ENCODE results near the gene MYLK3.

DNA sequence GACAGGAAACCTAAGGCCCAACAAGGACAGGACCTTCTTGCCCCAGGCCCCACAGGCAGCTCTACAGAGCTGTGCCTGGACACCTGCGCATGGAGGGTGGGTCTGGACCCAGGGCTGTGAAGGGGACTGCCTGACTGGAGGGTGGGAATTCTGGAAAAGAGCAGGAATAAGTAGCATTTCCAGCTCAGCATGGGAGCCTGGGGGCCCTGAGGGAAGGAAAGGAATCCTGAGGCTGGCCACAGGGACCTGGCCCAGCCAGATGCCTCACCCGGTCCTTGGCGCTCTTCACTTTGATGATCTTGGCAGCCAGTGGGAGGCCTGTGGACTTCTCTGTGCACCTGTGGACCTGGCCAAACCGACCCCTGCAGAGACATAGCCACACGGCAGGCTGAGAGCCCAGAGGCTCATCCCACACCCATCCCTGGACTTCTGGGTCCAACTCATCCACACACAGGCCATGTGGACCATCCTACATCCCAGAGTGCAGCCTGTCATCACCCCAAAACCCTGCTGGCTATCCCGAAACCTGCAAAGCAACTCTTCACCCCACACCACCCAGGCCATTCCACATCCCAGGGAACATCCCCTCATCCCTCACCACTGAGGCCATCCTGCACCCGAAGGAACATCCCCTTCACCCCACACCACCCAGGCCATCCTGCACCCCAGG is 18.7 kb downstream of the MYLK3 start:
- TF ChIP-seq, protein P1, sequence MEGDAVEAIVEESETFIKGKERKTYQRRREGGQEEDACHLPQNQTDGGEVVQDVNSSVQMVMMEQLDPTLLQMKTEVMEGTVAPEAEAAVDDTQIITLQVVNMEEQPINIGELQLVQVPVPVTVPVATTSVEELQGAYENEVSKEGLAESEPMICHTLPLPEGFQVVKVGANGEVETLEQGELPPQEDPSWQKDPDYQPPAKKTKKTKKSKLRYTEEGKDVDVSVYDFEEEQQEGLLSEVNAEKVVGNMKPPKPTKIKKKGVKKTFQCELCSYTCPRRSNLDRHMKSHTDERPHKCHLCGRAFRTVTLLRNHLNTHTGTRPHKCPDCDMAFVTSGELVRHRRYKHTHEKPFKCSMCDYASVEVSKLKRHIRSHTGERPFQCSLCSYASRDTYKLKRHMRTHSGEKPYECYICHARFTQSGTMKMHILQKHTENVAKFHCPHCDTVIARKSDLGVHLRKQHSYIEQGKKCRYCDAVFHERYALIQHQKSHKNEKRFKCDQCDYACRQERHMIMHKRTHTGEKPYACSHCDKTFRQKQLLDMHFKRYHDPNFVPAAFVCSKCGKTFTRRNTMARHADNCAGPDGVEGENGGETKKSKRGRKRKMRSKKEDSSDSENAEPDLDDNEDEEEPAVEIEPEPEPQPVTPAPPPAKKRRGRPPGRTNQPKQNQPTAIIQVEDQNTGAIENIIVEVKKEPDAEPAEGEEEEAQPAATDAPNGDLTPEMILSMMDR (IDR thresholded peaks at IDR 0.05) = no peak
- TF ChIP-seq POLR2AphosphoS5 (IDR thresholded peaks at IDR 0.05) (no peak), POLR2A (IDR thresholded peaks at IDR 0.05) (no peak)

Measured in prostate gland (tissue), 2 donors.